Central memory CD8-positive, alpha-beta T cell (primary cell): ENCODE data around the gene MYO7B.

Source experiments
- ATAC-seq: fragments of 150-1000 bp; cut with Tn5 transposase; replicated peaks from 2 replicates; pipeline ENCODE4 v1.10.0; 2022; ENCODE audit warnings: mild to moderate bottlenecking, moderate FRiP score, moderate number of reproducible peaks; ENCODE audit not compliant: poor library complexity, severe bottlenecking; ENCODE audit errors: extremely low read depth
- DNase-seq, 2 donors: peaks; one replicate each; pipeline ENCODE4 v3.0.0; 2021; ENCODE audit warnings: low spot score in 2 of 2
- H3K27ac Mint-ChIP-seq: one replicate; pipeline ENCODE4 v1.8.0; 2022; ENCODE audit warnings: low read depth, mild to moderate bottlenecking, moderate library complexity, mixed read lengths
- H3K27me3 Mint-ChIP-seq: one replicate; pipeline ENCODE4 v1.8.0; 2022; ENCODE audit warnings: mixed read lengths
- H3K36me3 Mint-ChIP-seq: one replicate; pipeline ENCODE4 v1.8.0; 2022; ENCODE audit warnings: mild to moderate bottlenecking, moderate library complexity, mixed read lengths; ENCODE audit not compliant: insufficient read depth
- H3K4me1 Mint-ChIP-seq: one replicate; pipeline ENCODE4 v1.8.0; 2022; ENCODE audit warnings: mixed read lengths
- H3K4me3 Mint-ChIP-seq: one replicate; pipeline ENCODE4 v1.8.0; 2022; ENCODE audit warnings: mild to moderate bottlenecking, moderate library complexity, mixed read lengths
- H3K9me3 Mint-ChIP-seq: one replicate; pipeline ENCODE4 v1.8.0; 2022; ENCODE audit warnings: mixed read lengths

MYO7B gene

GRCh38 chr2:127678531-127678930 lies 143.0 kb downstream of the MYO7B start:
- Mint-ChIP-seq H3K4me1 (peaks cover 11% of the 10 kb centered on the region), H3K4me3 (no peak overlapping the region), H3K9me3 (no peaks in the 10 kb centered on the region), H3K27ac (no peak overlapping the region), H3K36me3 (peaks cover 4% of the 10 kb centered on the region), H3K27me3 (peaks cover 49% of the 10 kb centered on the region)
- ATAC-seq (no peak), DNase-seq (no peak)

DNA sequence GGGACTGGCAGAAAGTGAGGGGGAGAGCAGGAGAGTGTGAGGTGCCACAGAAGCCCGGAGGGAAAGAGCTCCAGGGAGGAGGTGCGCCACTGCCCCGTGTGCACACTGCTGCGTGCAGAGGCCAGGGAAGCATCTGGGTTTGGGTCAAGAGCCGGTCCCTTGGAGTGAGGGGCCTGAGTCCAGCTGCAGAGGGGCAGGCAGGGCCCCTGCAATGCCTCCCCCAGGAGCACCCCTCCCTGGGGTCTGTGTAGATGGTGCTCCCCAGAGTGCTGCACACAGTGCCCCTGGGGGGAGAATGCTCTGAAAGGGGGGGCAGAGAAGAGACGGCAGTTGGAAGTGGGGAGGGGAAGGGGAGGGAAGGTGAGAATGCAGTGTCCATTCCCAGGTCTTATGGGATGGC lies 143.5 kb downstream of the MYO7B start:
- ATAC-seq (no peak), DNase-seq (no peak)
- peaks cover 44% of the 10 kb centered on the region for H3K27me3 Mint-ChIP-seq
- H3K9me3 Mint-ChIP-seq = no peaks in the 10 kb centered on the region
- peaks cover 11% of the 10 kb centered on the region for H3K4me1 Mint-ChIP-seq
- no peak overlapping the region for H3K4me3 Mint-ChIP-seq
- peaks cover 4% of the 10 kb centered on the region for H3K36me3 Mint-ChIP-seq
- H3K27ac Mint-ChIP-seq = no peak overlapping the region

GRCh38 chr2:127679680-127680361 lies 144.3 kb downstream of the MYO7B start:
- Mint-ChIP-seq H3K9me3 (no peaks in the 10 kb centered on the region), H3K4me3 (no peak overlapping the region), H3K4me1 (peaks cover 5% of the 10 kb centered on the region), H3K27me3 (peaks cover 37% of the 10 kb centered on the region), H3K36me3 (peaks cover 4% of the 10 kb centered on the region), H3K27ac (no peak overlapping the region)
- no peak for DNase-seq
- ATAC-seq = no peak

DNA sequence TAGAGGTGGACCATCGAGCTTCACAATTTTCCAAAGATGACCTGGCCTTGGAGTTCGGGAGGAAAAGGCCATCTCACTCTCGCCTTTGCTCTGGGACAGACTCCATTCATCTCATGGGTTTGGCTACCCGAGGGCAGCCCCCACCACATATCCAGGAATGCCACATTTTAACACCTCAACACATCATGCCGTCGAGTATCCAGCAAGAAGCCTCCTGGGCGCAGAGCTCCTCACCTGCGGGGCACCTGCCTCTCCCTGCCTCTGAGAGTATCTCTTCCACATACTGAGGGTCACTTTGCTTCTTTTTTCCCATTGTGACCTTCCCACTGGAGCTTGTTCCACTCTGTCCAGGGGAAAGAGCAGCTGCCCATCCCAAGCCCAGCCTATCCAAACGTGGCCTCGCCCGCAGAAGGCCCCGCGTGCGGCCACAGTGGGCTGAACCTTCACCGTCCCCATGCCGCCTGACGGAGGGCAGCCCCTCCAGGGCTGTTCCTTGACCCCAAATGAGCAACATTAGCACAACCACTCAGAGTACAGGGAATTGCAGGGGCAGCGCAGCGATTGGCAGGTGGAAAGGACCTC lies 145.3 kb downstream of the MYO7B start:
- no peak overlapping the region for H3K27ac Mint-ChIP-seq
- peaks cover 4% of the 10 kb centered on the region for H3K36me3 Mint-ChIP-seq
- no peak for ATAC-seq
- H3K4me3 Mint-ChIP-seq = no peak overlapping the region
- H3K27me3 Mint-ChIP-seq = peaks cover 34% of the 10 kb centered on the region
- no peaks in the 10 kb centered on the region for H3K9me3 Mint-ChIP-seq
- peaks cover 2% of the 10 kb centered on the region for H3K4me1 Mint-ChIP-seq
- DNase-seq = no peak

- peaks cover 4% of the 10 kb centered on the region for H3K36me3 Mint-ChIP-seq
- ATAC-seq (no peak), DNase-seq (no peak)
- no peak overlapping the region for H3K4me3 Mint-ChIP-seq
- H3K27me3 Mint-ChIP-seq = peaks cover 30% of the 10 kb centered on the region
- H3K4me1 Mint-ChIP-seq = no peaks in the 10 kb centered on the region
- H3K9me3 Mint-ChIP-seq = no peaks in the 10 kb centered on the region
- no peak overlapping the region for H3K27ac Mint-ChIP-seq
These were observed 145.9 kb downstream of the MYO7B start for GRCh38 chr2:127681288-127681804.

DNA sequence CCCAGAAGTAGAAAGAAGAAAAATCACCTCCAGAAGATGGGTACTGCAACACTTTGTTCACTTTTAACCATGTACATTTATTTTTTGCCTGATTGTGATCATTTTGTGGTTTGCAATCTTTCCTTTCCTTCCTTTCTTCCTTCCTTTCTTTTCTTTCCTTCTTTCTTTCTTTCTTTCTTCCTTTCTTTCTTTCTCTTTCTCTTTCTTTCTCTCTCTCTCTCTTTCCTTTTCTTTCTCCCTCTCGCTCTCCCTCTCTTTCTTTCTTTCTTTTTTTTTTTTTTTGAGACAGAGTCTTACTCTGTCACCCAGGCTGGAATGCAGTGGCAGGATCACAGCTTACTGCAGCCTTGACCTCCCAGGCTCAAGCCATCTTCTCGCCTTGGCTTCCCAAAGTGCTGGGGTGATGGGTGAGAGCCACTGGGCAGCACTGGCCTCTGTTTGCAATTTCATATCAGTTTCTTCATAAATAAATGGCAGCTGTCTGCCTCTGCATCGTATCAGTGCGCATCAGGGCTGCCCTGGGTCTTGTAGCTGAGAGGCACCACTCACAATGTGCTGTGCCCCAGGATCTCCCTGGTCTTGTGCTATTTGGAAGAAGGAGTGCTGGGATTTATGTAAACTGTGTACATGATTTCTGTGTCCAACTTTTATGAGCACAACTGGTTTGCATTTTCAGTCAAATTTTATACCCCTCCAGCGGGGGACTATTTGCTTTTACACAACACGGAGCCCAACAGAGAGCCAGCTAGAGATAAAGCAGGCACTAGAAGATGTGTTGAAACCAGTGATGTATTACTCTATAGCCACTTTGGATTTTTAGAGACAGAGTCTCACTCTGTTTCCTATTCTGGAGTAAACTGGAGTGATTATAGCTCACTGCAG lies 146.7 kb downstream of the MYO7B start:
- no peaks in the 10 kb centered on the region for H3K4me1 Mint-ChIP-seq
- peaks cover 4% of the 10 kb centered on the region for H3K36me3 Mint-ChIP-seq
- no peak overlapping the region for H3K27ac Mint-ChIP-seq
- H3K27me3 Mint-ChIP-seq = peaks cover 29% of the 10 kb centered on the region
- ATAC-seq (no peak), DNase-seq (no peak)
- no peak overlapping the region for H3K4me3 Mint-ChIP-seq
- H3K9me3 Mint-ChIP-seq = no peaks in the 10 kb centered on the region

- H3K4me1 Mint-ChIP-seq = no peaks in the 10 kb centered on the region
- peaks cover 4% of the 10 kb centered on the region for H3K36me3 Mint-ChIP-seq
- peaks cover 25% of the 10 kb centered on the region for H3K27me3 Mint-ChIP-seq
- H3K27ac Mint-ChIP-seq = no peak overlapping the region
- ATAC-seq (no peak), DNase-seq (no peak)
- H3K9me3 Mint-ChIP-seq = no peaks in the 10 kb centered on the region
- H3K4me3 Mint-ChIP-seq = no peak overlapping the region
These were observed 147.6 kb downstream of the MYO7B start for GRCh38 chr2:127683056-127683455.

DNA sequence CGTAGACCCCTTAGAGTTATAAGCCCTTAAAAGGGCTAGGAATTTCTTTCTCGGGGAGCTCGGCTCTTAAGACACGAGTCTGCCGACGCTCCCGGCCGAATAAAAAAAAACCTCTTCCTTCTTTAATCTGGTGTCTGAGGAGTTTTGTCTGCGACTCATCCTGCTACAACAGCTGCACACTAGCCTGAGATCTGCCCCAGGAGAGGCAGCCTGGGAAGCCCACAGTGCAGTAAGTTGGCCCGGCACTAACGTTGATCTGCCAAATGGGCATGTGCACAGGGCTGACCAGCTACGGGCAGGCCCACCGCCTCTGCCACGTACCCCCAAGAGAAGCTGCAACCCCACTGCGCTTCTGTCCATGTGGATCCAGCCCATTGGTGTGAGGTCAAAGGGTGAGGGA lies 148.3 kb downstream of the MYO7B start:
- ATAC-seq = no peak
- DNase-seq = no peak
- peaks cover 4% of the 10 kb centered on the region for H3K36me3 Mint-ChIP-seq
- H3K27me3 Mint-ChIP-seq = peaks cover 25% of the 10 kb centered on the region
- H3K4me1 Mint-ChIP-seq = no peaks in the 10 kb centered on the region
- no peak overlapping the region for H3K4me3 Mint-ChIP-seq
- H3K9me3 Mint-ChIP-seq = no peaks in the 10 kb centered on the region
- no peak overlapping the region for H3K27ac Mint-ChIP-seq

DNA sequence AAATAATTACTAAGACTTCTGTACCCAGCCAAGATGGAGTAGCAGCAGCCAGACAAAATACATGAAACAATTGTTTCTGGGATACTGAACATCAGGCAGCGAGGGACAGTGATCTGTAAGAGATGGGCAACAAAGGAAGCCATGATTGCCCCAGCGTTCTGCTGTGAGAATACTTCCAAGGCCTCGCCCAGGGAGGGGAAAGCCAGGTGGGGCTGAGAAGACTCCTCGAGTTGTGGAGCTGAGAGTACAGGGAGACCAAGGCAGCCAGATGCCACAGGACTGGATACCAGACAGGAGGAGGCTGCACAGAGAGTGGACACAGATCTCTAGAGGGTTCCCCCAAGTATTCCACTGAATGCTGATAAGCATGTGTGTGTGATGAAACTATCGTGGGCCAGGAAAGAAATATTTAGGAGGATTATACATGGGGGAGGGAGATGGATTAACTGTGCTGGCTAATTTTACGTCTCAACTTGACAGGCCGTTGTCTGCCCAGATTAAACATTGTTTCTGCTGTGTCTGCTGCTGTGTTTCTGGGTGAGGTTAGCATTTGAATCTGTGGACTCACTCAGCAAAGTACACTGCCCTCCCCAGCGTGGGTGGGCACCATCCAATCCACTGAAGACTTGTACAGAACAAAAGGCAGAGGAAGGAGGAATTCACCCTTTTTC lies 150.1 kb downstream of the MYO7B start:
- ATAC-seq = no peak
- Mint-ChIP-seq H3K4me3 (no peak overlapping the region), H3K9me3 (no peaks in the 10 kb centered on the region), H3K4me1 (no peaks in the 10 kb centered on the region), H3K27ac (no peak overlapping the region), H3K36me3 (peaks cover 3% of the 10 kb centered on the region), H3K27me3 (peaks cover 26% of the 10 kb centered on the region)
- DNase-seq = no peak
